HL-60 (cell line): ENCODE results near the gene ANKS1B.
"Not testable (repeated sequence)": the region's sequence is repeated elsewhere in the genome, so short reads cannot be mapped to it uniquely, and the experiment has no call there.

ENCODE experiments used
- CTCF ChIP-seq: IDR thresholded peaks from one replicate; pipeline ENCODE4 v1.5.1; 2011; ENCODE audit warnings: low read length, control low read depth, inconsistent platforms; ENCODE audit not compliant: insufficient read depth
- GABPA ChIP-seq: IDR thresholded peaks from 2 replicates; pipeline ENCODE4 v1.6.1; 2012; ENCODE audit warnings: low read depth
- SPI1 ChIP-seq: IDR thresholded peaks from 2 replicates; pipeline ENCODE4 v1.6.1; 2012; ENCODE audit warnings: low read depth, mild to moderate bottlenecking, borderline replicate concordance

- TF ChIP-seq CTCF, GABPA, SPI1: not testable (repeated sequence)
Measured at GRCh38 chr12:99577125-99577524, 407.6 kb downstream of the ANKS1B start.
